HG02763 (cell line): ENCODE data around the gene RGS7BP.

Experiments used
- ATAC-seq: cut with Tn5 transposase; IDR thresholded peaks from one replicate; pipeline ENCODE4 v1.9.1; 2021; ENCODE audit warnings: mild to moderate bottlenecking, moderate library complexity; ENCODE audit not compliant: unreplicated experiment

The RGS7BP gene

GRCh38 chr5:64628901-64629300 lies 123.1 kb downstream of the RGS7BP start:
- ATAC-seq, result no peak

- no peak for ATAC-seq
Observed at GRCh38 chr5:64629841-64630240, 124.0 kb downstream of the RGS7BP start.

GRCh38 chr5:64632251-64632650 lies 126.4 kb downstream of the RGS7BP start:
- ATAC-seq, result no peak

DNA sequence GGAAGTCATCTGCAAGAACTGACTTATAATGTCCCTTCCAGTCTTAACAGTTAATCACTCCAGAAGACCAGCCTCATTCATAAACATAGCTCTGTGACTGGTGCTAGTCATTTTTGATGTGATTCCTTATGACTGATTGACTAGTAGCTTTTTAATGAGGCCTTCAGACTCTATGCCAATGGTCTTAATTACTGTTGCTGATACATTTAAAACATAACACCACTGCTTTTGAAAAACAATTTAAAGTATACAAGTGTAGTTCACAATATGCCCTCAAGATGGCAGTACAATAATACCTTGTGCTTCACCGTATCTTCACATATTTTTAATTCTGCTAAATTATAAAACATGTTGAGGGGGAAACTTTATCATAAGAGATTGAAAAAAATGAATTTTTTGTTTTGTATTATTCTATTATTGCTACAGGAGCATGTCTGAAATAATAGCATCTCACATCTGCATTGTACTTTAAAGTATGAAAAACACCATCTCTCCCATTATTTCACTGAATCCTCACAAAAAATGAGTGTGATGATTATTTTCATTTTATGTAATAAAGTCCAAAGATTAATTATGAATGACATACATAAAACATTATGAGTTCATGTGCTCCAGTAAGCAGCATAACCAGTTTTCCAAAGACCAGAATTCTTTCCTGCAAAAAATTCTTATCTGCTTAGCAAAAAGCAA lies 129.3 kb downstream of the RGS7BP start:
- ATAC-seq, result no peak

DNA sequence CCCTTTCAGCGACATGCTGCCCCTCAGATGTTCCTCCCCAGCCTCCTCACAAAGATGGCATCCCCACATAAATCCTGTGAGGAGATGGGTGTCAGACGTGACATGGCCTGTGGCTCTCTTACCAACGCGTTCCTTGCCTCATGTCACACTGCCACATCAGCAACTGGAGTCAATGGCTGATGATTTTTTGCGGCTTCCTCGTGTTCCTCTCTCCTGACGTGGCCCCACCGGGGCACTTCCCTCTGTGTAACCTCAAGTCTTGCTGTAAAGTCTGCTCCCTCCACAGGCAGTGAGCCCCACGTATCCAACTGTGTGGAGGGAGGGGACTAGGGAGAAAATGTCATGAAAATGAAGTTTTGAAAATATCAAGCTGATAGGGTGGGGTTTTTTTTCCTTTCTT lies 131.3 kb downstream of the RGS7BP start:
- ATAC-seq, result no peak

DNA sequence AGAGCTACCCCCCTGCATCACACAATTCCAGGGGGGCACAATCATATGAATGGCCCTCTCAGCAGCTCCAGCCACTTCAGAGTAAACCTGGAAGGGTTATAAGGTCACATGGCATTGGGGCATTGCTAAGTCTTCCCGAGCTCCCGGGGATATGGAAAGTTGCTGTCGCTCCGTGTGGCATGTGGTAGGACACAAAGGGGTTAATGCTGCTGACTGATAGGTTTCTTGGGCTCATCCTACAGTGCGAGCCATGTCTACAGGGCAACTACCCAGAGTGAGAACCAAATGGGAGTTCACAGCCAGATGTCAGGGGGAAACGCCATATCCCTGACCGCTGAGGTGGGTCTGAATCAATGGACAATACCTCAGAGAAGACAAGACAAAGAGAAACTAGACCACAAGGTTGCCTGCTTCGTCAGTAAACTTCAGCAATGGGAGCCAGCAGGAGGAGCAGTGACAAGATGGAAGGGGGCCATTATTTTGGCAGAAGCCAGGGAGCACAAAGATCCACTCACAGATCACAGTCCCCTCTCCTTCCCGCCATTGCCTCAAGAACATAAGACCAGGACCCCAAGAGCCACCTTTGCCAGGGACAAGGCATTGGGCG lies 132.1 kb downstream of the RGS7BP start:
- no peak for ATAC-seq

- ATAC-seq, result no peak
Observed at GRCh38 chr5:64644831-64645230, 139.0 kb downstream of the RGS7BP start.

- ATAC-seq, result no peak
Observed at GRCh38 chr5:64646169-64646568, 140.4 kb downstream of the RGS7BP start.

DNA sequence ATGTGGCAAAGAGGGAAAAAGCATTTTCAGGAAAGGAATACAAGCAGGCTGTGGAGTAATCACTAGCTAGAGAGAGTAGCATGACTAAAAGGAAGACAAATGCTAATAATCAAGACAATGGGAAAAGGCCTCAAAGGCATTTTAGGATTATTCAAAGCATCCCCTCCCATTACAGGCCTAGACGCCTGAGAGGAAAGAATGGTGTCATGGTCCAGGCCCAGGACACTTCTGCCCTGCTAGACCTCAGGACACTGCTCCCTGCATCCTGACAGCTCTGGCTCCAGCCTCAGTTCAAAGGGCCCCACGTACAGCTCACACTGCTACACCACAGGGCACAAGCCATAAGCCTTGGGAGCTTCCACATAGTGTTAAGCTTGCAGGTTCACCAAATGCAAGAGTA lies 143.7 kb downstream of the RGS7BP start:
- no peak for ATAC-seq

DNA sequence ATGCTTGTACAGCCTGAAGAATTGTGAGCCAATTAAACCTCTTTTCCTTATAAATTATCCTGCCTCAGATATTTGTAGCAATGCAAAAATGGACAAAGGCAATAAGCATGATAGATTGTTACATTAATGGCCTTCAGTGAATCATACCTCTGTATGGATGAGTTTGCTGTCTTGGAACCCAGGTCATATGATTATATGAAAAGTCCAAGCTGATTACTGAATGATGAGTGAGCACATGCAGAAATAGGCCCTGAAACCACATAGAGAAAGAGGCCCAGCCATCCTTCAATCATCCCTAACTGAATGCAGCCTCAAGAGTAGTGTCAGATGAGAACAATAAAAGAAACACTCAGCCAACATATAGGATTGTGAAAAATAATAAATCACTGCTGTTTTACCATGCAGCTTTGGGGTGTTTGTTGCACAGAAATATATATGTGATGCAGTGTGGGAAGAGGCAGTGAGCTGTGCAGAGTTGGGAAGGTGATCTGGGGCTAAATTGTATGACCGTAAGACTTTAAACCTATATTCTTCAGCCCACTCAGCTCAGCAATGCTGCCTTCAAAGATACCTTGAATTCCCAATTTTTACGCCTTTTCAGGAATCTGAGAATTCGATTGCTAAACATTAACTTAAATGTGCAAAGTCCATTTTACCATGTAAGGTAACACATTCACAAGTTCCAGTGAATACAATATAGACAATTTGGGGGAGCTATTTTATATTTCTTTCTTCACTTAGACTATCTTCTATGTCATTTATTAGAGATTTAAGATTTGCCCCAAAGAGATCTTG lies 148.1 kb downstream of the RGS7BP start:
- no peak for ATAC-seq

- ATAC-seq, result no peak
Observed at GRCh38 chr5:64654561-64654938, 148.7 kb downstream of the RGS7BP start.

GRCh38 chr5:64655596-64655995 lies 149.8 kb downstream of the RGS7BP start:
- ATAC-seq, result no peak

DNA sequence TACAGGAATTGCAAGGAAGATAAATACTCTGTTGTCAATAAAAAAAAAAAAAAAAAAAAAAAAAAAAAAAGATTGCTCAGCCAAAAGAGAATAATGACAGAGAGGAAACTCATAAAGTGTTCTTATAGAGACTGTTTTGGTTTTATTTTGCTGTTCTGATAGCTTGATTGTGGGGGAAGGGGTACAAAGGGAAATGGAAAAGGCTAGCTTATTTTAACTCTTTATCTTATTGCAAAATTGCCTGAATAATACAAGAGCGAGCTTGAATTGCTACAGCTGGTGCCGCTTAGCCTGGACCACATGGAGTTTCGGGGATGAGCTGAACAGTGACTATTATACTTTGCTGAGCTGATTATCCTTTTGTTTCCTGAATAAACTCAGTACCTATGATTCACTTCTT lies 153.5 kb downstream of the RGS7BP start:
- ATAC-seq, result no peak
